Ammon's horn (tissue), 1 donor: ENCODE data around the gene LIN7B.

ENCODE experiments used
- DNase-seq: peaks from one replicate; pipeline ENCODE4 v3.0.0-alpha.2; 2016; ENCODE audit warnings: low spot score

LIN7B gene

DNA sequence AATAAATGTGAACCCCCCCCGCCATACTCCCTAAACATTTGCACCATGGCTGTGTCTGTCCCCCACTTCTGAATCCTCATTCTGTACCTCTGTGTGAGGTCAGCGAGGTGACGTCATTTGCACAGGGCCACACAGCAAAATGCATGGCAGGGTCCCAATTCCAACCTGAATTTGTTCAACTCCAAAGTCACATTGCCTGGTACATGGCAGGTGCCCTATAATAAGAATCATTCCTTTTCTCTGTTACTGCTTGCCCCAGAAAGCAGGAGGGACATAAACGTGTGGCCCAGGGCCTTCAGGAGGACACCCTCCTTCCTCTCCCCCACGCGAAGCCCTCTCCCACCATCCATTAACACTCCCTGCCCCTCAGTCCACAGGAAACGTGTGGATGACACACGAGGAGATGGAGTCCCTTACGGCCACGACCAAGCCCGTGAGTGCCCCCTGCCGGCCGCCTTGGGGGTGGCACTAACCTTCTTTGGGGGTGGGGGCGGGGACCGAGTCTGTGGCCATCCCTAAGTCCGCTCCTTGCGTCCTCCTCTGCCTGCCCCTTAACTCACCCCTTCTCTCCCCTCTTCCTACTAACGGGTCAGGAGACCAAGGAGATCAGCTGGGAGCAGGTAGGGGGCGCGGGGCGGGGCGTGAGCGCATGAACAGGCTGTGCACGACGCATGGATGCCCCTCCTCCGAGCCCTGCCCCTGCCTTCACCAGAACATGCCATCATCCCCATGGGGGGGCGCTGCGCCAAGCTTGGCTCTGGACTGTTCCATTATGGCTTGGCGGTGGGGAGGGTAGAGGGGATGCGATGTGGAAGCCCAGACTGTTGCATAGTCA lies 31.6 kb downstream of the LIN7B start:
- peak; percentile 77 for DNase-seq

DNA sequence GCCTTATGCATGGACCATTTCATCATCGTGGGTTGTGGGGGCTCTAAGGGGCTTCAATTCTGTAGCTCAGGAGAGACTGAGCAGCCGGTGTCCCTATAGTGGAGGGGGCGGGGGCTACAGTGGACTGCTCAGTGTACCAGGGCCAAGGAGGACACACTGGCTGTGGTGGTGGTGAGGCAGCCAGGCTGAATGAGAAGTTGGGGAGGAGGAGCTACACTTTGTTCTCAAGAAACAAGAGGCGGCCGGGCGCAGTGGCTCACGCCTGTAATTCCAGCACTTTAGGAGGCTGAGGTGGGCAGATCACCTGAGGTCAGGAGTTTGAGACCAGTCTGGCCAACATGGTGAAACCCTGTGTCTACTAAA lies 32.2 kb downstream of the LIN7B start:
- DNase-seq, result peak; percentile 39

DNA sequence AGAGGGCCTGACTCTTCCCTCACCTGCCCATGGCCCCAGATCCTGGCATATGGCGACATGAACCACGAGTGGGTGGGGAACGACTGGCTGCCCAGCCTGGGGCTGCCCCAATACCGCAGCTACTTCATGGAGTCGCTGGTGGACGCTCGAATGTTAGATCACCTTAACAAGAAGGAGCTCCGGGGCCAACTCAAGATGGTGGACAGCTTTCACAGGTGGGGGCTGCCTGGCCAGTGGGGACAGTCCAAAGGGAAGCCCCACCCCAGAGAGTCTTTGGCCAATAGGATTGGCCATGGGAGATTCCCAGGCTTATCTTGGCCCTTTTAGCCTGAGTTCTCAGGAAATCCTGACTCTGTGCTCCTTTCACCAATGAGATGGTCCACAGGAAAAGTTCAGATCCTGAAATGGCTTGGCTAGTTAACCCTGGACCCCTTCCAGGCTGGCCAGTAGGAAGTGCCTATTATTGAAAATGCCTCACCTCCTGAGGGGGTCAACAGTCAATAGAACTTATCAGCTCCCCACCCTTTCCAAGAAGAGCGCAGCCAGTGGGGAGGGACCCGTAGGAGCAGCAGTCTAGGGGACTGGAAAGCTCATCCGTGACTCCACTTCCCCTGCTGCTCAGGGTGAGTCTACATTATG lies 34.0 kb downstream of the LIN7B start:
- no peak for DNase-seq

DNA sequence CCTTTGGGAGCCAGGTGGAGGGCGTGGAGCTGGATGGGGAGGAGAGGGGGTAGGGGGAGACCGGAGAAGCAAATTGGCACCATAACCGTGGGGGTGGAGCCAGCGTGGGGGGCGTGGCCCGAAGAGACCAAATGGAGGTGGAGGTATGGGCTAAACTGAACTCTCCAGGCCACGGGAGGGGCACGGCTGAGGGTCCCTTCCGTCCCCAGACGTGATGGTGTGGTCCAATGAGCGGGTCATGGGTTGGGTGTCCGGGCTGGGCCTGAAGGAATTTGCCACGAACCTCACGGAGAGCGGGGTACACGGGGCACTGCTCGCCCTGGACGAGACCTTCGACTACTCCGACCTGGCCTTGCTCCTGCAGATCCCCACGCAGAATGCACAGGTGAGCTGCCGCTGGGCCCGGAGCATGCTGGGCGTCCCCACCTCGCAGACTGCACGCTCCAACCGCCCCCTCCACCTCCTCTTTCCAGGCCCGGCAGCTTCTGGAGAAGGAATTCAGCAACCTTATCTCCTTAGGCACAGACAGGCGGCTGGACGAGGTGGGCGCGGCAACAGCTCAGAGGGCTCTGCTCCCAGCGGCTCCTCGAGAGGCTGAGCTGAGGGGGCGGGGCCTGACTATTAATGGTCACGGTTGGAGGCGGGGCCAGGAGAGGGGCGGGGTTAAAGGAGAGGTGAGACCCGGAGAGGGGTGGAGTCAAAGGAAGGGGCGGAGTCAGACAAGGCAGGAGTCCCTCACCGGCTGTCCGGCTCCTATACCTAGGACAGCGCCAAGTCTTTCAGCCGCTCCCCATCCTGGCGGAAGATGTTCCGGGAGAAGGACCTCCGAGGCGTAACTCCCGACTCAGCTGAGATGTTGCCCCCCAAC lies 34.8 kb downstream of the LIN7B start:
- peak; percentile 92 for DNase-seq

DNA sequence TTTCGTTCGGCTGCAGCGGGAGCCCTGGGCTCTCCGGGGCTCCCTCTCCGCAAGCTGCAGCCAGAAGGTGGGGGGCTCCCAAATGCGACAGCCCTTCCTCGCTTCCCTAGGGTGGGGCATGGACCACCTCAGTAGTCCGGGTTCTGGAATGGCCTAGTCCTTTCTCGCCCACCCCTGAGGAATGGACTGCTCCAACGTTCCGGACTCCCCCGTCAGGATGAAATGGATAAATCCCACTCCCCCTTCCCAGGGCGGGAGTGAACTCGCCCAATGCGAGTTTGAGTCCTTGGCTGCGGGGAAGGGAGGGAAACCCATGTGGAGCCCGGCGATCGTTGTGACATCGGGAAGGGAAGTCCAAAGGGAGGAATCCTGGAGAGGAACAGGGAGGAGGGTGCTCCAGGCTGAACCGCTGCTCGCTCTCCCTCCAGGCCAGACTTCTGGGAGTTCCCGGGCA lies 35.5 kb downstream of the LIN7B start:
- peak; percentile 83 for DNase-seq

DNA sequence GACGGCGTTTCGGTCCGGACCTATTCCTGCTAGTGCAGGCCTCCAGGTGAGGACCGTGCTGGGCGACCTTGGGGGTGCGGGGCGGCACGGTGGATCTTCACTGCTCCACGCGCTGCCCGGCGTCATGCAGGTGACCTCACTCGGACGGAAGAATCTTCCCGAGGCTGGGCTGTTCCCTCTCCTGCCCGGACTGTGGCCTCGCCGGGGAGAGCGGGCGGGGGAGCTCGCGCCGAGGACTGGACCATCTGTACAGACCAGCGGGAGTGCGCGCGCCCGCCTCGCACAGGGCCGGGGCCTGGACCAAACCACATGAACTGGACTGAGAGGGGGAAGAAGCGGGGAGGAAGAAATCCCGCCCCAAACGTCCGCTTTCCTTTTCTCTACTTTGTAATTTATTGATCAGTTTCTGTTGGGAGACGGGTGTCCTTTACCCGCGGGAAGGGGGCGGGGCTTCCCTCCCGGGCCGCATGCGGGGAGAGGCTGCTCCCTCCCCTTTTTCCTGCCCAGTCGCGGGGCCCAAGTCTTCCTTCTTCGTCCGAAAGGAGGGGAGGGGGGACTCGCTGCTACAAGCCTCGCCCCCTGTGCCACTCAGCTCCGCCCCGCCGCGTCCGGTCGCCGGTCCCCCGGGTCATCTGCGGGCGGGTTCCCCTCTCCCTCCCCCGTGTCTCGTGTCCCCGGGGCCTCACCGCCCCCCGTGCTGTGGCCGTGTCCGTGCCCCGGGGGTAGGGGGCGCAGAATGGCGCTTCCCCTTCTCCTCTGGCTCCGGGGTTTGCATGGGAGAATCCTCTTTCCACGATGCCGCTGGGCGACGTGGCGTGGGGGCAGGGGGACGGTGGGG lies 36.2 kb downstream of the LIN7B start:
- peak; percentile 87 for DNase-seq

DNA sequence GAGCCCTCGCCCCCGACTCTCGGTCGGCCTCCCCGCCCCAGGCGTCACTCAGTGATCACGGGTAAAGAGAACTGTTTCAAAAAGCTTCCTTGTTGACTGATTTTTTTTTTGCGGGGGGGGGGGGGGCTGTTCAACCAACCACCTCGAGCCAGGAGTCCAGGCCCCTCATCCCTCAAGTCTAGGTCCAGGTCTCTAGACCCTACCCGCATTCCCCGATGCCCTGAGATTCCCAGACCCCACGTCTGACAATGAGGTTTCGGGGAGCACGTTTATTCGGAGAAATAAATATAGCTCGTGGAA lies 36.7 kb downstream of the LIN7B start:
- no peak for DNase-seq

DNA sequence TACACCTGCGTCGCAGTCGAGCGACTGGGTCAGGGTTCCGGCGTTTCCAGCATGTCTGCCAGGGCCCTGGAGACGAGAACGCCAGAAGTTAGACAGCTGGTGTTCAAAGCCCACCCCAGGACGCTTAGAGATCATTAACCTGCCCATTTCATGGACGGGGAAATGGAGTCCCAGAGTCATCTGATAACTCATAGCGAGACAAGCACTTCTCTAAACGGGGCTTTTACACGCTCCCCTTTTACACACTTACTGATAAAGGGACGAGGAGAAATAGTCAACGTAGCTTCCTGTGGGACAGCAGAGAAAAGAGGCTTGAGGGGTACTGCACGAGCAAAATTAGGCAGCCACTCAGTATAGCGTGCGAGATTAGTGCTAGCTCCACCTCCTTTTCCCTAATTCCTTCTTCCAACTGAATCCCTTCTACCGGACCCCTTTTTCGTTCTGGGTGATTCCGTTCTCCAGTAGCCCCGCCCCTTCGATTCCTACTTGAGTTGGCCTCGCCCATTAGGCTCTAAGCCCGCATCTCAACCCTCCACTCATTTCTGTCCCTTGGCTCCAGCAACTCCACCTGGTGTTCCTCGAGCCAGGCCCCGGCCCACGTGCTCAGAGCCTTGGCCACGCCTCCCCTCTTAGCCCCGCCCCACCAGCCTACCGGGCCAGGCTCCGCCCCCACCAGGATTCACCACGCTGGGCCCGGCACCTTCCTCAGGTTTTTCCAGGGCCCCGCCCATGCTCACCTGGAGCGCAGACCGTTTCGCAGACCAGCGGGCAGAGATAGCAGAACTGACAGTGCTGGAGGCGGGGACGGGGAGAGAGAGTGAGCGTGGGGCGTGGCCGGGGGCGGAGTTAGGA lies 37.3 kb downstream of the LIN7B start:
- DNase-seq, result peak; percentile 38

DNA sequence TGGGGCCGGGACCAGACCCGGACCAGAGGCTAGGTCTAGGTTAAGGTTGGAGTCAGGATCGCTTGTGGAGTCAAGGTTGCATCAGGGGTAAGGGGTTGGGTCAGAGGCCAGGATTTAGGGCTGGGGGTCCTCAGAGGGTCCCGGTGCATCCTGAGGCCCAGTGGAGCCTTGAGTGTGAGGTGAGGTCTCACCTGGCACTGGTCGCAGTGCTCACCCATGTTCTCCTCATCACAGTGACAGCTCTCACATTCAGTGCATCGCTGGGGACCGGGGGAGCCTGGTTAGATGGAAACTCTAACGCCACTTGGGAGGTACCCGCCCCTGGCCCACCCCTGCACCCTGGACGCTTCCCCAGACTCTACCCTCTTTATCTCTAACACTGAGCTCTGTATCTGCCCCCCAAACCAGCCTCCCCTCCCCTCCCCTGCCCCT lies 38.0 kb downstream of the LIN7B start:
- no peak for DNase-seq

DNA sequence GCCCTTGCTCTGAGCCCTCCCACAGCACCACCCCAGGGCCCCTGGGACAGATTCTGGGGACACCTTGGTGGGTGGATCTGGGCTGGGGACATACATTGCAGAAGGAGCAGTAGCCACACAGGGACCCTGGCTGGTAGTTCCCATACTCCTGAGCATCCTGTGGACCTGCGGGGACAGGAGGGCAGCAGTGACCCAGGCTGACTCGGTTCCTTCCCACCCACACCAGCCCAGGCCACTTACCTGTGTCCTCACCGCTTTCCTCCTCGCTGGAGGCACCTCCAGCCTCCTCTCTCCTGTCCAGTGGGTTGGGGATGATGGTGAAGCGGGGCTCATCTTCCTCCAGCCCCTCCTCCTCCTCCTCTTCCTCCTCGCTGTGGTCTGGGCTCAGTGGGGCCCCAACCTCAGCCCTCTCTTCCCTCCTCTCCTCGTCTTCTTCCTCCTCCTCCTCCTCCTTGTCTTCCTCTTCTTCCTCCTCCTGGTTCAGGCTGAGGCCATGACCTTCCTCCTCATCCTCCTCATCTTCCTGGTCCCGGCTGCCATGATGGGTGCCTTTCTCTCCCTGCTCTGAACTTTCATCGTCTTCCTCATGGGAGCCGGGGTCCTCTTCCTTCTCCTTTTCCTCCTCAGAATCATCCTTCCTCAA lies 39.1 kb downstream of the LIN7B start:
- DNase-seq, result no peak

DNA sequence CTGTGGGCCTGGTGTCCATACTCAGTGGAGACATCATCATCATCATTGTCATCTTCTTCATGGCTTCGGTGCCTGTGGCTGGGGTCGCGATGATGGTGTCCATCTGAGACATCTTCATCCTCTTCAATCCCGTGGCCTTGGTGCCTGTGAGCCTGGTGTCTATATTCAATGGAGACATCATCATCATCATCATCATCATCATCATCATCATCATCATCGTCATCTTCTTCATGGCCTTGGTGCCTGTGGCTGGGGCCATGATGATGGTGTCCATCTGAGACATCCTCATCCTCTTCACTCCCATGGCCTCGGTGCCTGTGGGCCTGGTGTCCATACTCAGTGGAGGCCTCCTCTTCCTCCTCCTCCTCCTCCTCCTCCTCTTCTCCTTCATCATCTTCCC lies 40.1 kb downstream of the LIN7B start:
- no peak for DNase-seq

DNA sequence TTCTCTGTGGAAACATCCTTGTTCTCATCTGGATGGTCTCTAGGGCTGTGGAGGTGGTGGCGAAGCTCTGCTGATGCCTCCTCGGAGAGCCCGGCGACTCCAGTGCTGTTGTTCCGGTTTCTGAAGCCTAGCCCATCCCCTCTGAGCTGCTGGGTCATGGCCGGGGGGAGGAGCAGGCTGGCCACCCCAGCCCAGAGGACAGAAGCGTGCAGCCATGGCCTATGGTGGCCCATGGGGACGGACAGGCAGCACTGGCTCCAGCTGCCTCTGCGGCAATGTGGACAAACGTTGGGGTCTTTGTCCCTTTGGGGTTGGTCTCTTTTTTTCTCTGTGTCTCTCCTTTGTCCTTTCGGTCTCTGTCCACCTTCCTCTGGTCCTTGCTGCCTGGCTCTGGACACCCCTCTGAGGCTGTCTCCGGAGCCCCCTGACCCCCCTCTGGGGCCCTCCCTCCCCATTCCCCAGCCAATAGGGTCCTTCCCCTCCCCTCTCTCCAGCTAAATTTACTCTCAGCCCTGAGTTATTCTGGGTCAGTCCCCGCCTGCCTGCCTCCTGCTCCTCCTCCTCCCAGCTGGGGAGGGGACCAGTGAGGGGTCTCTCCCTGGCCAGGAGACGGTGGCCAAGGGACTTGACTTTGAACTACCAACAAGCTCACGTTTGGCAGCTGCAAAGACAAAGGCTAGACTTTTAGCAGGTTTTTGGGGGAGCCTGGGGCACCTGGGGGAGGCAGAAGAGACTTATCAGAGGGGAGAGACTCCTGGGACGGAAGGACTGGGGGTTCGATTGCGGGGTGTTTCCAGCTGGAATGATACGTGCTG lies 41.0 kb downstream of the LIN7B start, which contains the start of gene HRC:
Gene HRC (minus strand): TSS at position 392 of the 815 bp plus-strand sequence. CDS start 159 bp downstream, at position 233.
- DNase-seq, result no peak

DNA sequence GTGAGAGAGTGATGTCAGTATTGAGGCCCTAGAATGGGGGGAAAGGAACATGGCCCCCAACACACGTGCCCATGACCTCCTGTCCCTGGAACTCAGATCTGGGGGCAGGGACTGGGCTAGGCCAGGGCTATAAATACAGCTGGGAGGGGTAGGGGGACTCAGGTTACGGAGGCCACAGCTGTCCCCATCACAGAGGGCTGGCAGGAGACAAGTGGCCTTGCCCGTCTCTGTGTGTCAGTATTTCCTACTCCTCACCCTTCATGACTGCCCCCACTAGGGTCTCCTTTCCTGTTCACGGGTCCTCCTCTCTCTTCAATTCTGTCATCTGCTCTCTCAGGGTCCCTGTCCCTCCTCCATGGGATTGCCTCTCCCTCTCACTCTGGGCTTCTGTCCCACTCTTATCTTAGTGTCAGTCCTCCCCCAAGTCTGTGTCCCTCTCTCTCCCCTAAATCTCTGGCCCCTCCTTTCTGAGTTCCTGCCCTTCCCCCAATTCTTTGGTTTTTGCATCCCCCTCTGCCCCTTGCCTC lies 41.7 kb downstream of the LIN7B start:
- no peak for DNase-seq

DNA sequence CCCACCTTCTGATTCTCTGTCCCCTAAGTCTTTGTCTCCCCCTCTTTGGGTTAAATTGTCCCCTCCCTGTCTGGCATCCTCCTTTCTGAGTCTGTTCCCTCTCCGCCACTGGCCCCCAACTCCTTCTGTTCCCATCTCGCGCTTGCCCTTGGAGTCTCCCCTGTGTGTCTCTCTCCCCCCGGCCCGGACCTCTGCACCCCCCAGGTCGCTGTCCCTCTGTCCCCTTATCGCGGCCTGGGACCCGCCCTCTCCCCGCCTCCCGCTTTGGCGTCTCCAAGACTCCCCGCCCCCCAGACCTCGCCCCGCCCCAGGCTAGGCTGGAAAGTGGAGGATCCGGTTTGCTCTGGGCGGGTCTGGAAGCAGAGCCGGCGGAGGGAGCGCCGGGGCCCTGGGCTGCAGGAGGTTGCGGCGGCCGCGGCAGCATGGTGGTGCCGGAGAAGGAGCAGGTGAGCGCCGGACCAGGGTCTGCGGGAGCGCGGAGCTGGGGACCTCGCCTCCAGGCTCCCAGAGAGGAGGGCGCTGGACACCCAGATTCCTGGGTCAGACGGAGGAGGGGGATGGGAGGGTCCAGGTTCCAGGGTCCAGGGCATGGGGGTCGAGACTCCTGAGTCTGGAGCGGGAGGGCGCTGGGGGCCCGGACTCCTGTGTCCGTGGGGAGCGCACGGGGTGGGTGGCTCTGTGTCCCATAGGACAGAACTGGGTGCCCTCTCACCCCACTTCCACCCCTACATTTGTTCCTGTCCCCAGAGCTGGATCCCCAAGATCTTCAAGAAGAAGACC lies 43.5 kb downstream of the LIN7B start, which contains the start of gene TRPM4:
Gene TRPM4 (plus strand): TSS at position 348 of the 780 bp plus-strand sequence. CDS start 75 bp downstream, at position 423.
- peak; percentile 71 for DNase-seq

DNA sequence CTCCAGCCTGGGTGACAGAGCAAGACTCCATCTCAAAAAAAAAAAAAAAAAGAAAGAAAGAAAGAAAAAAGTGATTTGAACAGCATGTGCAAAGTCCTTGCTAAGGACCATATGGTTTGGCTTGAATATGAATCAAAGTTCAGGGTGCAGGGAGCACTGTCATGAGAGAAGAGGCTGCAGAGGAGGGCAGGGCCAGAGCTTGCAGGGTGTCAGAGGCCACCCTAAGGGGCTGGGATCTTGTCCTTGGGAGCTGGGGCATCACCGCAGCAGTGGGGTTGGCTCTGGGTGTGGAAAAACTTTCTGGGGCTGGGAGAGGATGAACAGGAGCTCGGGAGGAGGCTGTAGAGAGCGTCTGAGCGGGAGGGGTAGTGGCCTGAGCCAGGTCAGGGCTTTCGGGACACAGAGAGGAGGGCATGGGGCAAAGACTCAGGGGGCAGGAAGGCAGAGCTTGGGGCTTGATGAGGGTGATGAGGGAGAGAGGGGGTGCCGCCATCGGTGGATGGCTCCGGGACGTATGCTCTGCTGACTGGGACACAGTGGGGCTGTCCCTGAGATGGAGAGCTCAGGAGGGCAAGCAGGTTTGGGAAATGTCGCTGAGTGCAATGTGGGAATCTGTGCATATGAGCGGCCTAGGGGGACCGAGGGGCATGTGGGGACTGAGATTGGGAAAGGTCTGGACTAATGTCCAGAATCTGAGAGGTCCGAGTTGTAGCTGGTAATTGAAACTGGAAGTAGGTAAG lies 46.5 kb downstream of the LIN7B start:
- no peak for DNase-seq

DNA sequence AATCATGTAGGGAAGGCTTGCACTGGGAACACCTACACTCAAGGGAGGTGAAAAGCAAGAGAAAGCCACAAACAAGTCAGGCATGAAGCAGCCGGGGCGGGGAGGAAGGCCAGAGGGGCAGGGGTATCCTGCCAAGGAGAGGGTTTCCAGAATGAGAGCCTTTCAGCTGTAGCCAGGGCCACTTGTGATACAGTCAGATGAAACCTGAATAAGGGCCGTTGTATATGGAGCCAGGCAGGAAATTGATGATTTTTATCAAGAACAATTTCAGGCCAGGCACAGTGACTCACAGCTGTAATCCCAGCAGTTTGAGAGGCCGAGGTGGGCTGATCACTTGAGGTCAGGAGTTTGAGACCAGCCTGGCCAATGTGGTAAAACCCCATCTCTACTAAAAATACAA lies 47.8 kb downstream of the LIN7B start:
- no peak for DNase-seq

DNA sequence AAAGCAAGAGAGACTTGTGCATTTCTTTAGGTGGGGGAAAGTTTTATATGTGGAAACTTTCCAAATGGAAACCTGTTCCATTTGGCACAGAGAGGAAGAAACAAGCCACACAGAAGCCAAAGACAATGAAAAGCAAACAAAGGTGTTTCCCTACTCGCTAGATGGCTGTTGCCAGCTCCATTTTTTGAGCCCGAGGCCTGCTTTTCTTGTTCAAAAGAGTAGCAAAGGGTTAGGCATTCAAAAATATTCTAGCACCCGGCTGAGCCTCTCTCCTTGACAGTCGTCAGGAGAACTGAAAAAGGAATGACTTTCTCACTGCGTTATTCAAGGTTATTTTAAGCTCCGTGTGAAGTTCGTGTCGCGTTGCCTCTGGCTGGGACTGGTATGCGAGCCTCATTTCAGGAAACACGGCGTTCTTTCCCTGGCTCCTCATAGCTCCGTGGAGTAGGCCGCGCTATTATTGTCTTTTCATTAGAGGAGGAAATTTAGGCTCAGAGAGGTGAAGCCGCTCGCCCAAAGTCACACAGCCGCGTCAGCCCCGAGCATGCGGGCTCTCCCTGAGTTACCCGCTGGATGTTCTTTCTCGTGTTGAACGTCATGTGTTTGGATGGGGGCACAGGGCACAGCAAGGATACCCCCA lies 51.1 kb downstream of the LIN7B start:
- peak; percentile 38 for DNase-seq
